H9 (cell line): Measurements from ENCODE around the gene FAT1. TPM values are rescaled to one million over a fixed set of nuclear protein-coding genes. Genes with fewer than 3 reads are reported as not detected.

Experiments used
- DNase-seq: peaks from one replicate; pipeline ENCODE4 v3.0.0-alpha.2; 2017
- H2AFZ ChIP-seq: one replicate; pipeline ENCODE4 v1.6.1; 2013; ENCODE audit warnings: mild to moderate bottlenecking, low read length, control low read depth, moderate library complexity
- H2AK5ac ChIP-seq: 2 replicates; pipeline ENCODE4 v1.6.1; 2013; ENCODE audit warnings: low read length, control low read depth, mixed read lengths; ENCODE audit not compliant: insufficient read length
- H2BK120ac ChIP-seq: one replicate; pipeline ENCODE4 v1.6.1; 2013; ENCODE audit warnings: low read depth, mild to moderate bottlenecking, low read length, control low read depth, inconsistent platforms; ENCODE audit not compliant: poor library complexity, severe bottlenecking
- H2BK12ac ChIP-seq: 2 replicates; pipeline ENCODE4 v1.6.1; 2013; ENCODE audit warnings: low read length, control low read depth, mixed read lengths, low read depth; ENCODE audit not compliant: insufficient read length
- H2BK15ac ChIP-seq: 2 replicates; pipeline ENCODE4 v1.6.1; 2013; ENCODE audit warnings: low read depth, low read length, control low read depth
- H2BK20ac ChIP-seq: one replicate; pipeline ENCODE4 v1.6.1; 2013; ENCODE audit warnings: low read depth, mild to moderate bottlenecking, low read length, control low read depth, inconsistent platforms; ENCODE audit not compliant: poor library complexity, severe bottlenecking
- H2BK5ac ChIP-seq: 2 replicates; pipeline ENCODE4 v1.6.1; 2013; ENCODE audit warnings: low read length, control low read depth, mixed read lengths; ENCODE audit not compliant: insufficient read length
- H3K14ac ChIP-seq: 2 replicates; pipeline ENCODE4 v1.6.1; 2013; ENCODE audit warnings: low read length, control low read depth; ENCODE audit not compliant: insufficient read depth
- H3K18ac ChIP-seq: 2 replicates; pipeline ENCODE4 v1.6.1; 2013; ENCODE audit warnings: low read depth, mild to moderate bottlenecking, mixed read lengths, low read length, control low read depth; ENCODE audit not compliant: insufficient read length
- H3K23ac ChIP-seq: 2 replicates; pipeline ENCODE4 v1.6.1; 2013; ENCODE audit warnings: low read length, control low read depth, mixed read lengths, low read depth; ENCODE audit not compliant: insufficient read length
- H3K23me2 ChIP-seq: 2 replicates; pipeline ENCODE4 v1.6.1; 2013; ENCODE audit warnings: low read depth, mild to moderate bottlenecking, mixed read lengths, low read length, control low read depth; ENCODE audit not compliant: insufficient read length, poor library complexity, severe bottlenecking
- H3K27ac ChIP-seq: 2 replicates; pipeline ENCODE4 v1.5.1; 2013; ENCODE audit warnings: low read length, control low read depth, mixed read lengths, low read depth; ENCODE audit not compliant: insufficient read length
- H3K27me3 ChIP-seq: 2 replicates; pipeline ENCODE4 v1.6.1; 2013; ENCODE audit warnings: low read length, control low read depth, inconsistent platforms; ENCODE audit not compliant: insufficient read depth
- H3K4ac ChIP-seq: 2 replicates; pipeline ENCODE4 v1.6.1; 2013; ENCODE audit warnings: low read depth, mild to moderate bottlenecking, control low read depth, inconsistent platforms, low read length, moderate library complexity
- H3K4me1 ChIP-seq: 2 replicates; pipeline ENCODE4 v1.6.1; 2013; ENCODE audit warnings: low read length, control low read depth, inconsistent platforms; ENCODE audit not compliant: insufficient read depth
- H3K4me2 ChIP-seq: 2 replicates; pipeline ENCODE4 v1.6.1; 2013; ENCODE audit warnings: low read length, control low read depth, mixed read lengths; ENCODE audit not compliant: insufficient read length, insufficient read depth
- H3K56ac ChIP-seq: 2 replicates; pipeline ENCODE4 v1.6.1; 2013; ENCODE audit warnings: low read depth, mild to moderate bottlenecking, mixed read lengths, low read length, control low read depth; ENCODE audit not compliant: insufficient read length
- H3K79me1 ChIP-seq: 2 replicates; pipeline ENCODE4 v1.6.1; 2013; ENCODE audit warnings: low read depth, mild to moderate bottlenecking, moderate library complexity, low read length, control low read depth, inconsistent platforms; ENCODE audit not compliant: insufficient read depth, poor library complexity, severe bottlenecking
- H3K79me2 ChIP-seq: 2 replicates; pipeline ENCODE4 v1.6.1; 2013; ENCODE audit warnings: low read length, control low read depth, inconsistent platforms; ENCODE audit not compliant: insufficient read depth
- H3K9ac ChIP-seq: 2 replicates; pipeline ENCODE4 v1.6.1; 2013; ENCODE audit warnings: low read length, control low read depth, mixed read lengths; ENCODE audit not compliant: insufficient read length; ENCODE audit errors: extremely low read depth
- H3K9me3 ChIP-seq: one replicate; pipeline ENCODE4 v1.6.1; 2013; ENCODE audit warnings: low read depth, low read length, inconsistent platforms; ENCODE audit not compliant: control insufficient read depth
- H3T11ph ChIP-seq: one replicate; pipeline ENCODE4 v1.6.1; 2013; ENCODE audit warnings: mild to moderate bottlenecking, low read length, control low read depth, inconsistent platforms
- H4K20me1 ChIP-seq: one replicate; pipeline ENCODE4 v1.6.1; 2013; ENCODE audit not compliant: control insufficient read depth, insufficient read length, insufficient read depth
- H4K5ac ChIP-seq: 2 replicates; pipeline ENCODE4 v1.6.1; 2013; ENCODE audit warnings: low read depth, mild to moderate bottlenecking, mixed read lengths, low read length, control low read depth; ENCODE audit not compliant: insufficient read length
- H4K8ac ChIP-seq: replicated peaks from 2 replicates; pipeline ENCODE4 v1.6.1; 2013; ENCODE audit warnings: low read length, control low read depth, mixed read lengths, low read depth; ENCODE audit not compliant: insufficient read length
- H4K91ac ChIP-seq: 2 replicates; pipeline ENCODE4 v1.6.1; 2013; ENCODE audit warnings: low read depth, mild to moderate bottlenecking, moderate library complexity, mixed read lengths, low read length, control low read depth; ENCODE audit not compliant: insufficient read length
- H3K27ac Mint-ChIP-seq, 3 experiments: 2 replicates in 2 of 3; 3 replicates in 1 of 3; pipeline ENCODE4 v1.8.0; 2020 to 2021; ENCODE audit warnings: mixed read lengths in 3 of 3, mild to moderate bottlenecking in 1 of 3, moderate library complexity in 1 of 3
- H3K27me3 Mint-ChIP-seq: 2 replicates; pipeline ENCODE4 v1.8.0; 2021; ENCODE audit warnings: low read depth, mild to moderate bottlenecking, moderate library complexity, mixed read lengths
- H3K36me3 Mint-ChIP-seq, 3 experiments: 2 replicates in 2 of 3; 3 replicates in 1 of 3; pipeline ENCODE4 v1.8.0; 2020 to 2021; ENCODE audit warnings: low read depth in 3 of 3, mixed read lengths in 3 of 3; ENCODE audit not compliant: insufficient read depth in 1 of 3
- H3K4me1 Mint-ChIP-seq, 2 experiments: 2 replicates each; pipeline ENCODE4 v1.8.0; 2020; ENCODE audit warnings: mixed read lengths in 2 of 2
- H3K4me3 Mint-ChIP-seq, 2 experiments: 2 replicates in 1 of 2; 3 replicates in 1 of 2; pipeline ENCODE4 v1.8.0; 2020 to 2021; ENCODE audit warnings: mild to moderate bottlenecking in 2 of 2, mixed read lengths in 2 of 2, moderate library complexity in 1 of 2
- H3K9me3 Mint-ChIP-seq, 2 experiments: 2 replicates in 1 of 2; 3 replicates in 1 of 2; pipeline ENCODE4 v1.8.0; 2020; ENCODE audit warnings: mild to moderate bottlenecking in 2 of 2, mixed read lengths in 2 of 2, moderate library complexity in 1 of 2
- WGBS: extraction: QIAGEN DNeasy Blood & Tissue Kit; methylation state at CpG from one replicate; pipeline ENCODE4 v1.1.7; 2013; ENCODE audit warnings: missing lambda C conversion rate, low lambda C conversion rate, mixed read lengths; ENCODE audit not compliant: insufficient read length; ENCODE audit errors: extremely low coverage; 5-methylcytosine and 5-hydroxymethylcytosine counted together
- total RNA-seq: library from RNA; stranded (reverse); gene quantifications from 2 replicates; pipeline ENCODE4 v1.2.1, GENCODE V29; 2021
- TF ChIP-seq, protein P1 (sequence below): fragments of 200-600 bp; sonication (generic); conservative IDR thresholded peaks from 3 replicates; pipeline ENCODE4 v1.8.0; 2021; ENCODE audit warnings: antibody characterized with exemption, mild to moderate bottlenecking

FAT1 gene
- total RNA-seq, 1 experiment from 2014 or later: 173 TPM

DNA sequence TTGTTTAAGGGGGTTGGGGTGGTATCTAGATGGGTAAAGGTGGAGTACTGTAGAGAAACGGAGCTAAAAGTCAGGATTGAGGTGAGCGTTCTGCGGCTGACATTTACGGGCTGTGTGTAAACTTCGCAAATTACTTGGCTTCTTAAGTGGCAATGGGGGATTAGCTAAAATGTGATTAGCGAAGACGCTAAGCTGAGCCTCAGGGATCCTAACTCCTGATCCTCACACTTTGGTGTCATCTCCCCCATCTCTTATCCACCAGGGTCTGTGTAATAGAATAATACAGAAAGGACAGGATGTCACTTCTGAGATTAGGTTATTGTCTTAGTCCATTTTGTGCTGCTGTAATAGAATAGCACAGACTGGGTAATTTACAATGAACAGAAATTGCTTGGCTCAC lies 10.6 kb upstream of the FAT1 start:
- Histone ChIP-seq H2BK20ac (no peak overlapping the region), H2AK5ac (no peak overlapping the region), H4K91ac (no peak overlapping the region), H4K20me1 (no peaks in the 10 kb centered on the region), H2AFZ (no peak overlapping the region), H3K18ac (no peak overlapping the region), H4K5ac (no peak overlapping the region), H3K79me2 (no peaks in the 10 kb centered on the region), H3K23ac (no peak overlapping the region), H2BK12ac (no peak overlapping the region), H3K4me2 (no peak overlapping the region), H3K27me3 (no peaks in the 10 kb centered on the region), H3K4me1 (no peaks in the 10 kb centered on the region), H3K23me2 (no peaks in the 10 kb centered on the region), H3K9me3 (no peaks in the 10 kb centered on the region), H3K27ac (no peak overlapping the region), H3K9ac (no peak overlapping the region), H3K79me1 (no peaks in the 10 kb centered on the region), H2BK120ac (no peak overlapping the region), H2BK15ac (no peak overlapping the region), H4K8ac (no peak overlapping the region), H3T11ph (no peak overlapping the region), H2BK5ac (no peak overlapping the region), H3K4ac (no peak overlapping the region), H3K14ac (no peak overlapping the region), H3K56ac (no peak overlapping the region)
- Mint-ChIP-seq H3K9me3 (no peaks in the 10 kb centered on the region), H3K4me3 (no peak overlapping the region), H3K27ac (no peak overlapping the region), H3K4me1 (peaks cover 4 to 7% of the 10 kb centered on the region in 2 experiments; a peak in 3 of 4 replicates), H3K27me3 (peaks cover 2% of the 10 kb centered on the region; the same call in 1 of the 2 replicates), H3K36me3 (no peaks in the 10 kb centered on the region)
- DNase-seq: no peak
- WGBS: no CpG with 5 or more reads among the region's 7 CpGs
- TF ChIP-seq, protein P1, sequence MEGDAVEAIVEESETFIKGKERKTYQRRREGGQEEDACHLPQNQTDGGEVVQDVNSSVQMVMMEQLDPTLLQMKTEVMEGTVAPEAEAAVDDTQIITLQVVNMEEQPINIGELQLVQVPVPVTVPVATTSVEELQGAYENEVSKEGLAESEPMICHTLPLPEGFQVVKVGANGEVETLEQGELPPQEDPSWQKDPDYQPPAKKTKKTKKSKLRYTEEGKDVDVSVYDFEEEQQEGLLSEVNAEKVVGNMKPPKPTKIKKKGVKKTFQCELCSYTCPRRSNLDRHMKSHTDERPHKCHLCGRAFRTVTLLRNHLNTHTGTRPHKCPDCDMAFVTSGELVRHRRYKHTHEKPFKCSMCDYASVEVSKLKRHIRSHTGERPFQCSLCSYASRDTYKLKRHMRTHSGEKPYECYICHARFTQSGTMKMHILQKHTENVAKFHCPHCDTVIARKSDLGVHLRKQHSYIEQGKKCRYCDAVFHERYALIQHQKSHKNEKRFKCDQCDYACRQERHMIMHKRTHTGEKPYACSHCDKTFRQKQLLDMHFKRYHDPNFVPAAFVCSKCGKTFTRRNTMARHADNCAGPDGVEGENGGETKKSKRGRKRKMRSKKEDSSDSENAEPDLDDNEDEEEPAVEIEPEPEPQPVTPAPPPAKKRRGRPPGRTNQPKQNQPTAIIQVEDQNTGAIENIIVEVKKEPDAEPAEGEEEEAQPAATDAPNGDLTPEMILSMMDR: no peak
